Activated CD4-positive, CD25-positive, alpha-beta regulatory T cell treated with anti-CD3 and anti-CD28 coated beads, Interleukin-2, amount 50 U/mL, for 24 hours (primary cell): ENCODE data around the gene KIF26B.

Source experiments
- ATAC-seq, 2 donors: fragments of 150-1000 bp; cut with Tn5 transposase; one replicate each; pipeline ENCODE4 v1.10.0; 2021; ENCODE audit warnings: mild to moderate bottlenecking in 1 of 2, moderate library complexity in 1 of 2

KIF26B gene

DNA sequence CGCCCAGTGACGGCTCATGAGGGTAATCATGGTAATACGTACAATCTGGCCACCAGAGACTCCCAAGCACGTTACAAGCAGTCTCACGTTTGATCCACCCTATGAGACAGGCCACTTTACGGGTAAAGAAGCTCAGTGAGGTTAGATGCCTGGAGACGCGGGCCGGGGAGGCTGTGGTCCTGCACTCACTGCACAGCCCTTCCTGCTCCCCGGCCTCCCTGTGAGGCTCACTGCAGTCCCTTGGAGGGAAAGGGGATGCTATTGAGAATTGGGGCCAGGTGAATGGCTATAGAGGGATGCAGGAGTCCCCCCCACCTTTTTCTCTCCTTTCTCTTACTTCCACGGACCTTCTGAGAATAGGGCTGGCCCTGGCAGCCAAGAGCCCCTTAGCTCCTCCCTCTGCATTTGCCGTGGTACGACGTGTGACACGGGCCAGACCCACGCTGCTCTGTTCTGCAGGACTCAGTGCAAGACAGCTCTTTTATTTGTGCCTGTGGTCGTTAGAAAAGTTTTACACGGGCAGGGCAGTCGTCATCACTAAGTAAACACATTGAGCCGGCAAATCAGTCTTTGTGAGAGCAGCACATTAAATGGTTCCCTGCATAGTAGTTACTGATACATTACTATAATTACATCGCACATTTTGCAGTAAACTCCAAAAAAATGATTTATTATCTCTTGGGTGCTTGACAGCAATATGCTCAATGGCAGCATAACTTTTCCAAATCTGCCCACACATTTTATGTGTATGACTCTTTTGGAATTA, 18.8 kb downstream of the KIF26B start:
- no peak for ATAC-seq

GRCh38 chr1:245177071-245177900, 22.5 kb downstream of the KIF26B start:
- no peak for ATAC-seq

DNA sequence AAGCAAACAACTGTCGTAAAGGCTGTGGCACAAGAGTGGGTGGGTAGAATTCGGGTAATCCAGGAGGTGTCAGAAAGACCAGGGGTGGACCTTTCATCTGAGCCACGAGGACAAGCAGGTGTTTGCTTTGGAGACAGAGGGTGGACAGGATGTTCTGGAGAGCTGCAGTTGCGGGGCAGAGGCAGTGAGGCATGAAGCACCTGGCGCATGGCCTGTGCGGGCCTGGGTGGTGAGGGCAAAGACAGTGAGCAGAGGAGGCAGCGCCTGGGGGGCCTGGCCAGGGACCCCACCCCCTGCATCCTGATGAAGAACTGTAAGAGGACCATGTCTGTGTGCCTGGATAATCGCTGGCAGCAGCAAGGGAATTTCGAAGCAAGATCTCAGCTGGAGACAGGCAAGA, 24.9 kb downstream of the KIF26B start:
- no peak for ATAC-seq

DNA sequence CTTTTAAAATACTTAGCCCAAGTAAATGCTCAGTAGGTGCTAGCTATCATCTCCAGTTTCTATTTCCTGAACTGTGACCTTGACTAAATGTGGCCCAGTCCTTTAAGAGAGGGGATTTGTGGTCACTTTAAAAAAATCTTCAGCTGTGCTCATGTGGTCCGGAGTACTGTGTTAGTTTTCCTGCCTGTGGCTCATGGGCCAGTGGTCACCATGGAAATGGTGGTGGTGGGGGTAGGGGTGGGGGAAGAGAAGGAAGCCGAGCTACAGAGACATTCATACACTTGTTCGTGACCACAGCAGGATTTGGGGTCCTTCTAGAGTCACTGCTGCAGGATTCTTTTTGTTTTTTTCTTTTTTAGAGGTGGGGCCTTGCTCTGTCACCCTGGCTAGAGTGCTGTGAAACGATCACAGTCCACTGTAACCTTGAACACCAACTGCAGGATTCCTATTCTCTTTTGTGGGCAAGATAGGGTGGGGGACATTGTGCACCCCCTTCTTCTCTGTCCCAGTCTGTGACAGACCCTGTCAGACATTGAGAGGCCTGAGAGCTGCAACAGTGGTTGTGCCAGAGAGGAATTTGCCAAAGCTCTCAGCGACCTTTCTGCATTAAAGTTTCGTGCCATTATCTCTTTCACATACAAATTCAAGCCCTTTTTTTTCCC, 25.8 kb downstream of the KIF26B start:
- ATAC-seq, result no peak

GRCh38 chr1:245181158-245181517, 26.4 kb downstream of the KIF26B start:
- ATAC-seq, result no peak

- ATAC-seq, result no peak
Measured at GRCh38 chr1:245182028-245182427, 27.2 kb downstream of the KIF26B start.

- ATAC-seq, result no peak
Measured at GRCh38 chr1:245183429-245183828, 28.6 kb downstream of the KIF26B start.

GRCh38 chr1:245184779-245185178, 30.0 kb downstream of the KIF26B start:
- no peak for ATAC-seq

- ATAC-seq, result no peak
Measured at GRCh38 chr1:245188403-245188802, 33.6 kb downstream of the KIF26B start.

DNA sequence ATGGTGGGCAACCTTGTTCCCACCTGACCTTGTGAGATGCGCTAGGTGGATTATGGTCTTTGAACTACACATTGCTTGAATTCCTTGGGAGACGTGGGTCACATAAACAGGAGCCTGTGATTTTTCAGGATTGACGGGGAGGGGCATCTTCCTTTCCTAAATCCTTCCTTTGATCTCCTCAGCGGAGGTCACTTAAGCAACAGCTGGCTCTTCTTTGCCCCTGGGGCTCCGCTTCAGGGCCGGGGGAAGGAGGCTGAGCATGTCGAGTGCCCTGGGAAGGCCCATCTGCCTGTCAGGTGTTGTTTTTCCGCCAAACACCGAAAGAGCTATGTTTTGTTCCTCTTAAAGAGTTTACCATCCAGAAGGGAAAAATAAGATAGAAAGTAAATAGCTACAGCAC, 40.6 kb downstream of the KIF26B start:
- ATAC-seq, result no peak

GRCh38 chr1:245197121-245197520, 42.3 kb downstream of the KIF26B start:
- no peak for ATAC-seq

DNA sequence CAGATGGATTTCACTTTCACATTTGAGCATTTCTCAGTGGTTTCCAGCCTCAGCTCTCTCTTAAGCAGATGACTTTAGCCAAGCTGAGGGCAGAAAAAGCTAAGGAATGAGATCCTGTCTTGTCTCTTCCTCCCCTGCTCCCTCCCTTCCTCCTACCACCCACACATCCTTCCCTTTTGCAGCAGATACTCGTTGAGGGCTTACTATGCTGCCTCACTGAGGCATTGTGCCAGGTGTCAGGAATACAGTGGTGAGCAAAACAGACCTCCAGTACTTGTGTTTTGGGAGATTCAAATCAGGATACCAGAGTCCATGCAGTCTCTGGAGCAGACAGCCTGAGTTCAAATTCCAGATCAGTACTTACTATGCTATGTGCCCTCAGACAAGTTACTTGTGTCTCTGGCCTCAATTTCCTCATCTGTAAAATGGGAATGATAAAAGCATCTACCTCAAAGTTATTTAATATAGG, 43.2 kb downstream of the KIF26B start:
- ATAC-seq, result no peak

DNA sequence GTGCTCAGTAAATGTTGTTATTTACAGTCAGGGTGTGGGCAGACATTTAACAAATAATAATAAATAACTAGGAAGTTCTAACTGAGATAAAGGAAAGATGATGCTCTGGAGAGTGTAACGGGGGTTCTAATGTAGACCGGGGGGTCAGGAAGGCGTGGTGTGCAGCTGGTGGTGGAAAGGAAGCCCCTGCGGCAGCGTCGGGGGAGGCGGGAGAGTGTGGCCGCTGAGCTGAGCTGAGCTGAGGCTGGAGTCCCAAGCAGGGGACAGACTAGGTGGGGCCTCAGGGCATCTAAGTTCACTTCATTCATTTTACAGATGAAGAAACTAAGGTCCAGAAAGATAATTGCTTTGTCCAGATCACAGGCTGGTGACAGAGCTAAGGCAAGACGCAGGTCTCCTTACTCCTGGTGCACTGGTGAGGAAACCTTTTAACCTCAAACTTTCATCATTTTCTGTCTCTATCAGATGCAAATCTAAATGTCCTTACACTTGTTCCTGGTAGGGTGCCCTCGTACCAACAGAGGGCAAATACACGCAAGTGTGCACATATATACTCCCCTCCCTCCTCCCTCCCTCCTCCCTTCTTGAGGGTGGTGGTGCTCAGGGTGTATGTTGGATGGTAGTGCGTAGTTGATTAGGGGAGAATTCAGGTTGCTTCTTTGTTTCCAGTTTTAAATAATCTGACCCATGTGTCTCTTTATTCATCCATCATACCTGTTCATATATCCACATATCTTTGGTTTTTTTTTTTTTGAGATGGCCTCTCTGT, 44.1 kb downstream of the KIF26B start:
- ATAC-seq, result no peak

DNA sequence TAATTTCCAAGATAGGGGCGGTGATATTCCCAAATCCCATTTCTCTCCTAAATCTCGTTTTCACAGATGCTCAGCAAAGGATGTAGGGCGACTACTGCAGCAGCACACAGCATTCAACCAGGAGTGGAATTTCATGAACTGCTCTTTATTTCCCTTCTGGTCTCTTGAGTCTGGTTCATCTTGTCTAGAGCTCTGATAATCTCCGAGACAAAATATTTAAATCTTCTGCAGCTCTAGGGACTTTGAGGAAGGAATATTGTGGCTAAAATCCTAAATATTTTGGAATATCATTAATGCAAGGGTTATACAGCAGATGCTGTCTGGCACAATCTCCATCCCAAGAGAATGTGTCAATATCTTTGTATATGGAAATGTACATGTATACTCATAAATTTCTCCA, 45.4 kb downstream of the KIF26B start:
- no peak for ATAC-seq

GRCh38 chr1:245201201-245201600, 46.4 kb downstream of the KIF26B start:
- no peak for ATAC-seq

- no peak for ATAC-seq
Measured at GRCh38 chr1:245201827-245202226, 47.0 kb downstream of the KIF26B start.

DNA sequence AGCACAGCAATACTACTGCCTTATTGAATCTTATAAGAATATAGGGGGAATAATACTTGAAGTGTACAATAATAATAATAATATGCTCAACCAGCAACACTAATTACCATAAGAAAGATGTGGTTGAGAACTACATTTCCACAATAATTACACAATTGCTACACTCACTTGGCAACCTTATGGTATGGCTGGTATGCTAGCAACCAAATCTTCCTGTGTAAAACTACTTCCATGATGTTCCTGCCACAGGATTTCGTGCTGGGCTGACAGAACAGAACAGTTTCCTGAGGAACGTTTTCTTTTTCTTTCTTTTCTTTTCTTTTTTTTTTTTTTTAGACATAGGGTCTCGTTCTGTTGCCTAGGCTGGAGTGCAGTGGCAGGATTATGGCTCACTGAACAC, 50.6 kb downstream of the KIF26B start:
- no peak for ATAC-seq

DNA sequence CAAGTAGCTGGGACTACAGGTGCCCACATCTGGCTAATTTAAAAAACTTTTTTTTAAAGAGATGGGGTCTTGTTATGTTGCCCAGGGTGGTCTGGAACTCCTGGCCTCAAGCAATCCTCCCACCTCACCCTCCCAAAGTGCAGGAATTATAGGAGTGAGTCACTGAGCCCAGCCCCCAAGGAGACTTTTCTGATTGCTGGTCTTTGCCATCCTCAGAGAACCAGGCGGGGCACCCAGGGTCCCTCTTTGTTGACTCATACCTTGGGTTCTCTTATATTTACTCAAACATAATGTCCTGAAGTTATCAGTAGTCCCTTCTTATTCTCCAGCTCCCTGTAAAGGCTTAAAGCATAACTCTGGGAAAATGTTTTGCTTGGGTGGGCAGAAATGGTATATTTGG, 51.1 kb downstream of the KIF26B start:
- ATAC-seq, result no peak

- ATAC-seq, result no peak
Measured at GRCh38 chr1:245207056-245207638, 52.4 kb downstream of the KIF26B start.

DNA sequence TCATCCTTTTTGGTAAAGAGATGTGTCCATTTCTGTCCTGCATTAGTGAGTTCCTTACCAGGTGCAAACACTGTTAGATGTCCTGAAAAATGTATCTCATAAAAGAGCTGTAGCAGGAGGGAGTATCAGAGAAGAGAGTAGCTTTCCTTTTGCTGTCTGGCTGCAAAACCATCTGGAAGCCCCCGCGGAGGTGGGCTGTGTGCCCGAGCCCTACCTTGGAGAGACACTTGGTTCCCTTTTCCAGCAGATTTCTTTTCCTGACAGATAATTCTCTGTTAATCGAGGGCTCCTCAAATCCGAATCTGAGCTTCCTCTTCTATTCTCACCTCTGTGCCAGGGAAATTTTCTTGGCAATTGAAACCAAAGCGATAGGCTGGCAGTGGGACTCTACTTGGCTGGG, 53.0 kb downstream of the KIF26B start:
- no peak for ATAC-seq

DNA sequence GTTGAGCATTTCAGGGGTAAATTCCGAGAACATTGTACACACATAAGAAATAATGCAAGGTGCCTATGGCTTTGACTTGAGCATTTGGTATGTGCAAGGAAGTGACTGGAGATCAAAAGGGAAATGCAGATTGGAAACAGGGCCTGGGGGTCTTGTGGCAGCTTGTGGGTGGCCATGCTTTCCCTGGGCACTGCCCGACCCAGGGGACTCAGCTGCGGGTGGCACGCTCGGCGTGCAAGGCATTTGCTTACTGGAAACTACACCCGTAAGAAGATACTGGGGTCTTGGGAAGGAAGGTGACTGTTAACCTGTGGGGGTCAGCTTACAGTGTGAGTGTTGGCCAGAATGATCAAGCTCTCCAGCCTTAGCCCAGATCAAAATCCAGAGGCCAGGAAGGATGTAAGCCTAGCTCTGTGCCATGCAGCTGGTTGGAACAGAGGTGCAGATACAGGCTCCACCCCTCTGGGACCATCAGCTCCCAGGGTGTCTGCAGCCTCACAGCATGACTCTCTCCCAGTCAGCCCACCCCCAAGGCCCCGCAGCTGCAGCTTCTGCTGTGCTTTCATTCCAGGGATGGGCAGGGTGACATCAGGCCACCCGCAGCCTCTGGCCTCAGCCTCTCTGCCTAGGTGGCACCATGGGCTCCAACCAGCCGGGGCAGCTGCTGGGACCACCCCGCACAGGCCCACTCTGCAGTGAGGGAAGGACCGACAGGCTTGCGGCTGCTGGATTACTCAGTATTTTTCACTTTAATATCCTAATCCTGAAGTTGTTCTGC, 55.1 kb downstream of the KIF26B start:
- no peak for ATAC-seq
